Heart right ventricle (tissue), 16 donors: ENCODE data around the gene ITPRIPL1. TPM values are rescaled to one million over a fixed set of nuclear protein-coding genes. Genes with fewer than 3 reads are reported as not detected.

Source experiments
- ATAC-seq, 8 donors: fragments of 200-7000 bp; cut with Tn5 transposase; one replicate each; pipeline ENCODE4 v1.9.1; 2020; ENCODE audit warnings: mild to moderate bottlenecking in 8 of 8, moderate library complexity in 8 of 8, moderate number of reproducible peaks in 1 of 8
- DNase-seq, 2 donors: peaks; one replicate each; pipeline ENCODE4 v3.0.0-alpha.2; 2020
- H3K27ac ChIP-seq, 10 donors: fragments of 200-600 bp; sonication (generic) in 2 of 10; one replicate each; pipeline versions ENCODE4 v1.5.0 to v1.8.0; 2020 to 2022; ENCODE audit warnings: mild to moderate bottlenecking in 3 of 10
- H3K27me3 ChIP-seq, 7 donors: fragments of 200-600 bp; one replicate each; pipeline ENCODE4 v1.8.0; 2021 to 2022; ENCODE audit warnings: mild to moderate bottlenecking in 2 of 7
- H3K36me3 ChIP-seq, 9 donors: fragments of 200-600 bp; sonication (generic) in 1 of 9; one replicate each; pipeline versions ENCODE4 v1.5.0 to v1.8.0; 2020 to 2022; ENCODE audit warnings: mild to moderate bottlenecking in 2 of 9
- H3K4me1 ChIP-seq, 9 donors: fragments of 200-600 bp; sonication (generic) in 1 of 9; one replicate each; pipeline versions ENCODE4 v1.5.0 to v1.8.0; 2020 to 2022; ENCODE audit warnings: mild to moderate bottlenecking in 4 of 9
- H3K4me3 ChIP-seq, 10 donors: fragments of 200-600 bp; sonication (generic) in 2 of 10; one replicate each; pipeline versions ENCODE4 v1.5.0 to v1.8.0; 2020 to 2022; ENCODE audit warnings: mild to moderate bottlenecking in 7 of 10, moderate library complexity in 2 of 10
- H3K9me3 ChIP-seq, 11 donors: fragments of 200-600 bp in 10 of 11; sonication (generic) in 2 of 11; one replicate each; pipeline versions ENCODE4 v1.5.0 to v1.8.0; 2013 to 2022; ENCODE audit warnings: mild to moderate bottlenecking in 2 of 11, control low read depth in 1 of 11, moderate library complexity in 1 of 11
- CTCF ChIP-seq, 9 donors: fragments of 200-600 bp; sonication (generic) in 2 of 9; IDR thresholded peaks; one replicate each; pipeline versions ENCODE4 v1.5.0 to v1.8.0; 2021 to 2022; ENCODE audit warnings: antibody characterized with exemption in 9 of 9, mild to moderate bottlenecking in 5 of 9, moderate library complexity in 1 of 9
- WGBS, 2 donors: extraction: QIAGEN DNeasy Blood & Tissue Kit; methylation state at CpG; one replicate each; pipeline ENCODE4 v1.1.7; 2013; ENCODE audit warnings: inconsistent platforms in 1 of 2; 5-methylcytosine and 5-hydroxymethylcytosine counted together
- intact Hi-C, 10 donors: fragments of 100-400 bp; cut with DNase I; formaldehyde crosslinking; loops; one replicate each; pipeline versions ENCODE4 v1.11.1 to v1.14.2; 2022
- polyA plus RNA-seq, 2 donors: library from polyadenylated mRNA; stranded (reverse); fragments of 200-250 nt; gene quantifications; one replicate each; pipeline ENCODE4 v1.2.3, GENCODE V29; 2013
- total RNA-seq, 10 donors: library from RNA; stranded (reverse); fragmentation: NEBNext Ultra II Directional in 3 of 10; extraction: Animal tissue kit (Norgen Biotek cat#: 25700) in 3 of 10; gene quantifications; one replicate each; pipeline versions ENCODE4 v1.2.1 to v1.2.4, GENCODE V29; 2021 to 2023
- donor health status: Arrhythmogenic right ventricular cardiomyopathy.
- donor health status: ischemic (EF 13 %, LVEDD 7.1; RV severe dilation, severe dysfunction).
- donor health status: healthy with polysubstance abuse.
- donor health status: DM: no; HTN: yes; CAD: no.
- donor health status: DM: no; HTN: no; CAD: no.
- donor health status: ischemic (EF 25% LVEDD 6.9; RV normal size, moderate dysfunction).
- donor health status: ischemic (EF 25% LVEDD 5.7; RV mildly dilated, moderate dysfunction).
- donor health status: healthy.
- donor health status: DM: yes; HTN: yes; CAD: no.
- donor health status: Ischemic cardiomyopathy.
- donor health status: ischemic (EF 35%, LVEDD 5.7; RV mildly dilated, moderate dysfunction).
- donor health status: nonischemic (EF 11% LVEDD 7.7; RV severe dilation, severe dysfunction).
- donor health status: DM: yes; HTN: yes; CAD: no.
- donor health status: PGD.
- donor health status: ischemic (EF 29% LVEDD 5.4; RV normal size, mild dysfunction).
- donor health status: nonischemic (EF 23%, LVEDD 6.1; RV moderate dilation, normal function).

Gene ITPRIPL1
- total and polyA plus RNA-seq, 12 donors: 0.30 to 3.4 (median 1.1) TPM

- H3K27me3 ChIP-seq: no peaks in the 10 kb centered on the region
- intact Hi-C loops: no loop called here
- no peak for TF ChIP-seq CTCF (IDR thresholded peaks at IDR 0.05)
- WGBS, 2 donors: 95 to 99% methylated on average over 6 of the region's 6 CpGs
- H3K27ac ChIP-seq: no peak overlapping the region
- no peak for DNase-seq
- H3K9me3 ChIP-seq: no peaks in the 10 kb centered on the region
- no peak for ATAC-seq
- peaks cover 0 to 8% (median 0%) of the 10 kb centered on the region in 9 donors for H3K4me1 ChIP-seq
- no peak overlapping the region for H3K4me3 ChIP-seq
- H3K36me3 ChIP-seq: peaks cover 0 to 78% (median 0%) of the 10 kb centered on the region in 9 donors
Observed at GRCh38 chr2:96345868-96346462, 20.8 kb downstream of the ITPRIPL1 start.

- H3K4me3 ChIP-seq: no peak overlapping the region
- H3K9me3 ChIP-seq: no peaks in the 10 kb centered on the region
- H3K27me3 ChIP-seq: no peaks in the 10 kb centered on the region
- H3K27ac ChIP-seq: no peak overlapping the region
- intact Hi-C loops: no loop called here
- H3K4me1 ChIP-seq: peaks cover 0 to 8% (median 0%) of the 10 kb centered on the region in 9 donors
- no peak for TF ChIP-seq CTCF (IDR thresholded peaks at IDR 0.05)
- DNase-seq (no peak), ATAC-seq (no peak)
- H3K36me3 ChIP-seq: peaks cover 0 to 69% (median 0%) of the 10 kb centered on the region in 9 donors
- WGBS, 2 donors: 95% methylated on average over 1 of the region's 1 CpG
Observed at GRCh38 chr2:96347395-96347794, 22.3 kb downstream of the ITPRIPL1 start.

GRCh38 chr2:96353032-96353561 is 28.0 kb downstream of the ITPRIPL1 start:
- H3K36me3 ChIP-seq: peaks cover 0 to 32% (median 0%) of the 10 kb centered on the region in 9 donors
- no peaks in the 10 kb centered on the region for H3K9me3 ChIP-seq
- intact Hi-C loops: loop anchor here in 2 of 10 donors (2.0 to 10.0 kb wide), 3 partner anchors 48 to 88 kb away; partner anchors contain the start of genes CIAO1 (in 1 of the 2), SNRNP200 (in 1 of the 2) and TMEM127 (in 1 of the 2)
- ATAC-seq (peak; percentile 32 to 78 (median 57)), DNase-seq (peak; percentile 70 to 77)
- peak overlapping the region in 9 of 10 donors; percentile 8 to 89 (median 73) for H3K27ac ChIP-seq
- no peaks in the 10 kb centered on the region for H3K27me3 ChIP-seq
- no peak for TF ChIP-seq CTCF (IDR thresholded peaks at IDR 0.05)
- H3K4me1 ChIP-seq: peaks cover 0 to 36% (median 18%) of the 10 kb centered on the region in 9 donors
- H3K4me3 ChIP-seq: no peak overlapping the region
- WGBS, 2 donors: 38 to 55% methylated on average over 9 of the region's 9 CpGs

GRCh38 chr2:96353606-96354101 is 28.5 kb downstream of the ITPRIPL1 start:
- intact Hi-C loops: loop anchor here in 2 of 10 donors (2.0 to 10.0 kb wide), 3 partner anchors 49 to 89 kb away; partner anchors contain the start of genes CIAO1 (in 1 of the 2), SNRNP200 (in 1 of the 2) and TMEM127 (in 1 of the 2)
- Histone ChIP-seq H3K9me3 (no peaks in the 10 kb centered on the region), H3K27me3 (no peaks in the 10 kb centered on the region), H3K4me3 (no peak overlapping the region), H3K36me3 (peaks cover 0 to 28% (median 0%) of the 10 kb centered on the region in 9 donors), H3K27ac (peak overlapping the region in 9 of 10 donors; percentile 8 to 89 (median 73)), H3K4me1 (peaks cover 0 to 36% (median 18%) of the 10 kb centered on the region in 9 donors)
- peak in 1 of 2 donors; percentile 45 for DNase-seq
- no peak for TF ChIP-seq CTCF (IDR thresholded peaks at IDR 0.05)
- 22 to 41% methylated on average over 4 of the region's 4 CpGs for WGBS, 2 donors
- peak; percentile 46 to 86 (median 70) for ATAC-seq
